ENCODE data around the gene MICOS13. TPM values are rescaled to one million over a fixed set of nuclear protein-coding genes. Genes with fewer than 3 reads are reported as not detected.

The MICOS13 gene
- total and polyA plus RNA-seq, 10 of the 15 experiments (the other 5 are each of a cell fraction or from before 2014, with no cell fraction given), result 9.4 to 211 (median 51.3) TPM

GRCh38 chr19:5661483-5661882 is 18.8 kb downstream of the MICOS13 start:
- SMC1A ChIA-PET (ENCODE audit: uncharacterized antibody, unreplicated experiment), result no interaction called here
- TF ChIP-seq POLR2AphosphoS2 (IDR thresholded peaks at IDR 0.05; ENCODE audit: low read depth, low read length) (no peak), POLR2A (IDR thresholded peaks at IDR 0.05; ENCODE audit: low read depth, low read length) (peak; percentile 58)
- peaks cover 32 to 39% of the 10 kb centered on the region in 2 experiments for H3K36me3 ChIP-seq (ENCODE audit: control insufficient read depth in 2 of 2, insufficient read depth in 2 of 2, low read length in 1 of 2)
- POLR2A ChIA-PET, result no interaction called here
- peaks cover 3% of the 10 kb centered on the region; the same call in 1 of the 2 replicates for H3K4me1 ChIP-seq (ENCODE audit: control insufficient read depth, insufficient read depth, low read length)
- in situ Hi-C loops (cut with MboI), result no loop called here
- no peak overlapping the region for H3K4me2 ChIP-seq (ENCODE audit: control insufficient read depth, insufficient read depth)
- BruUV-seq (replicated peaks), result no TSS peak
- WGBS (ENCODE audit: insufficient coverage, insufficient replicate concordance, low lambda C conversion rate, missing lambda C conversion rate), result over 99% methylated on average over 39 of the region's 42 CpGs
- ATAC-seq, result no peak
- H3K9me3 ChIP-seq (replicated peaks; ENCODE audit: control insufficient read depth, insufficient read depth, low read length), result no peaks in the 10 kb centered on the region
- H3K79me2 ChIP-seq (ENCODE audit: control insufficient read depth, insufficient read depth, low read length), result no peaks in the 10 kb centered on the region
- H2AFZ ChIP-seq (ENCODE audit: control insufficient read depth, low read depth, low read length), result no peak overlapping the region
- H4K20me1 ChIP-seq (ENCODE audit: control insufficient read depth, insufficient read depth), result no peaks in the 10 kb centered on the region; the same call in 1 of the 2 replicates
- intact Hi-C loops (cut with micrococcal nuclease; ENCODE audit: unreplicated experiment), result no loop called here
- no peak overlapping the region for H3K27ac ChIP-seq (ENCODE audit: control insufficient read depth, insufficient read depth)
- RAD21 ChIA-PET (ENCODE audit: unreplicated experiment), result no interaction called here
- no peak for FAIRE-seq
- CTCF ChIA-PET, result no interaction called here
- H3K4me3 ChIP-seq, result no peak overlapping the region
- no peak for DNase-seq (ENCODE audit: low read depth, low spot score)
- no peaks in the 10 kb centered on the region for H3K27me3 ChIP-seq (replicated peaks in 1 of 2; ENCODE audit: control insufficient read depth in 2 of 2, insufficient read depth in 2 of 2, low read length in 1 of 2)
- H3K9ac ChIP-seq (ENCODE audit: control insufficient read depth, insufficient read depth, low read length), result no peak overlapping the region

- DNase-seq (ENCODE audit: low read depth, low spot score) (no peak), ATAC-seq (no peak), FAIRE-seq (no peak)
- Histone ChIP-seq H4K20me1 (ENCODE audit: control insufficient read depth, insufficient read depth) (no peaks in the 10 kb centered on the region), H2AFZ (ENCODE audit: control insufficient read depth, low read depth, low read length) (no peak overlapping the region), H3K9ac (ENCODE audit: control insufficient read depth, insufficient read depth, low read length) (no peak overlapping the region), H3K36me3 (ENCODE audit: control insufficient read depth in 2 of 2, insufficient read depth in 2 of 2, low read length in 1 of 2) (peaks cover 35 to 41% of the 10 kb centered on the region in 2 experiments), H3K79me2 (ENCODE audit: control insufficient read depth, insufficient read depth, low read length) (no peaks in the 10 kb centered on the region; the same call in 1 of the 2 replicates), H3K9me3 (replicated peaks; ENCODE audit: control insufficient read depth, insufficient read depth, low read length) (no peaks in the 10 kb centered on the region), H3K27me3 (replicated peaks in 1 of 2; ENCODE audit: control insufficient read depth in 2 of 2, insufficient read depth in 2 of 2, low read length in 1 of 2) (no peaks in the 10 kb centered on the region), H3K4me1 (ENCODE audit: control insufficient read depth, insufficient read depth, low read length) (no peaks in the 10 kb centered on the region), H3K4me3 (no peak overlapping the region), H3K4me2 (ENCODE audit: control insufficient read depth, insufficient read depth) (no peak overlapping the region), H3K27ac (ENCODE audit: control insufficient read depth, insufficient read depth) (no peak overlapping the region)
- CTCF ChIA-PET, result interaction anchor here (1.2 to 1.5 kb wide), 2 partner anchors 10 to 35 kb away, joined by 3 read pairs; partner anchors contain the start of gene RPL36
- BruUV-seq (replicated peaks), result no TSS peak
- SMC1A ChIA-PET (ENCODE audit: uncharacterized antibody, unreplicated experiment), result interaction anchor here (1.7 kb wide), 1 partner anchor 34 kb away, joined by 3 read pairs; no protein-coding TSS in a partner anchor
- 87% methylated on average over 5 of the region's 5 CpGs for WGBS (ENCODE audit: insufficient coverage, insufficient replicate concordance, low lambda C conversion rate, missing lambda C conversion rate)
- in situ Hi-C loops (cut with MboI) (no loop called here), intact Hi-C loops (cut with micrococcal nuclease; ENCODE audit: unreplicated experiment) (no loop called here)
- no peak for TF ChIP-seq DPF2 (IDR thresholded peaks at IDR 0.05)
- no peak for TF ChIP-seq ETV6 (conservative IDR thresholded peaks at IDR 0.05 in 1 of 2, IDR thresholded peaks at IDR 0.05 in 1 of 2; ENCODE audit: borderline replicate concordance in 1 of 2, low read depth in 1 of 2)
- no peak for TF ChIP-seq YBX1 (IDR thresholded peaks at IDR 0.05)
- TF ChIP-seq EED (IDR thresholded peaks at IDR 0.05; ENCODE audit: low read depth), result no peak
- RAD21 ChIA-PET (ENCODE audit: unreplicated experiment), result no interaction called here
- POLR2A ChIA-PET, result no interaction called here
Observed at GRCh38 chr19:5655412-5655811, 24.9 kb downstream of the MICOS13 start.

Data from GM12878 (cell line).